ENCODE data around the gene AGR3.

AGR3 gene

GRCh38 chr7:16889305-16889704, 7.5 kb upstream of the AGR3 start:
- DNase-seq (ENCODE audit: extremely low spot score) = no peak
- TF ChIP-seq, protein P1, sequence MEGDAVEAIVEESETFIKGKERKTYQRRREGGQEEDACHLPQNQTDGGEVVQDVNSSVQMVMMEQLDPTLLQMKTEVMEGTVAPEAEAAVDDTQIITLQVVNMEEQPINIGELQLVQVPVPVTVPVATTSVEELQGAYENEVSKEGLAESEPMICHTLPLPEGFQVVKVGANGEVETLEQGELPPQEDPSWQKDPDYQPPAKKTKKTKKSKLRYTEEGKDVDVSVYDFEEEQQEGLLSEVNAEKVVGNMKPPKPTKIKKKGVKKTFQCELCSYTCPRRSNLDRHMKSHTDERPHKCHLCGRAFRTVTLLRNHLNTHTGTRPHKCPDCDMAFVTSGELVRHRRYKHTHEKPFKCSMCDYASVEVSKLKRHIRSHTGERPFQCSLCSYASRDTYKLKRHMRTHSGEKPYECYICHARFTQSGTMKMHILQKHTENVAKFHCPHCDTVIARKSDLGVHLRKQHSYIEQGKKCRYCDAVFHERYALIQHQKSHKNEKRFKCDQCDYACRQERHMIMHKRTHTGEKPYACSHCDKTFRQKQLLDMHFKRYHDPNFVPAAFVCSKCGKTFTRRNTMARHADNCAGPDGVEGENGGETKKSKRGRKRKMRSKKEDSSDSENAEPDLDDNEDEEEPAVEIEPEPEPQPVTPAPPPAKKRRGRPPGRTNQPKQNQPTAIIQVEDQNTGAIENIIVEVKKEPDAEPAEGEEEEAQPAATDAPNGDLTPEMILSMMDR (IDR thresholded peaks at IDR 0.05; ENCODE audit: control extremely low read depth, extremely low read depth, low read depth, missing control alignments) = no peak
- CTCF ChIA-PET = interaction anchor here (1.2 to 1.3 kb wide), 2 partner anchors 11 to 54 kb away, joined by 3 read pairs; no protein-coding TSS in a partner anchor
- POLR2A ChIA-PET = interaction anchor here (0.6 kb wide), 1 partner anchor 70 kb away, joined by 3 read pairs; no protein-coding TSS in a partner anchor

GRCh38 chr7:16883918-16884317, 2.1 kb upstream of the AGR3 start:
- TF ChIP-seq, protein P1 (IDR thresholded peaks at IDR 0.05; ENCODE audit: control extremely low read depth, extremely low read depth, low read depth, missing control alignments) = no peak
- CTCF ChIA-PET = interaction anchor here (1.1 kb wide), 1 partner anchor 30 kb away, joined by 3 read pairs; no protein-coding TSS in a partner anchor

DNA sequence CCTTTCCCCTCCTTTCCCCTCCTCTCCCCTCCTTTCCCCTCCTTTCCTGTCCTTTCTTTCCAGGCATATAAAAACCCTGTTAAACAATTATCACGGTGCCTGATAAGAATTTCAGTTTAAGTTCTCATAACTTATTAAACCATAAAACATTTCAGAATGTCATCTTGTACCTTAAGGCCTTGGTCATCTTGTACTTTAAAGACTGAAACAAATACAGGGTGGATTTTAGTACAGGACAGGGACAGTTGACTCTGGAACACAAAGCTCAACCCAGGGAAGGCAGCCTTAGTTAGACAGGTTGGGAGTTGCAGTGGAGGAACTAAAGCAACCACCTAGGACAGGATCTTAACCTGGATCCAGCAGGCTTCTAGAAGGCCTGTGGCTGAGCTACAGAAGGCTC, 1.2 kb downstream of the AGR3 start:
- TF ChIP-seq, protein P1 (IDR thresholded peaks at IDR 0.05; ENCODE audit: control extremely low read depth, extremely low read depth, low read depth, missing control alignments) = no peak
- ChIA-PET POLR2A (no interaction called here), CTCF (interaction anchor here (1.5 kb wide), 1 partner anchor 27 kb away, joined by 3 read pairs; no protein-coding TSS in a partner anchor)
- no peak for DNase-seq (ENCODE audit: extremely low spot score)

More at GRCh38 chr7:16883918-16884317, 2.1 kb upstream of the AGR3 start:
- no peak for DNase-seq (ENCODE audit: extremely low spot score)
- POLR2A ChIA-PET = no interaction called here

DNA sequence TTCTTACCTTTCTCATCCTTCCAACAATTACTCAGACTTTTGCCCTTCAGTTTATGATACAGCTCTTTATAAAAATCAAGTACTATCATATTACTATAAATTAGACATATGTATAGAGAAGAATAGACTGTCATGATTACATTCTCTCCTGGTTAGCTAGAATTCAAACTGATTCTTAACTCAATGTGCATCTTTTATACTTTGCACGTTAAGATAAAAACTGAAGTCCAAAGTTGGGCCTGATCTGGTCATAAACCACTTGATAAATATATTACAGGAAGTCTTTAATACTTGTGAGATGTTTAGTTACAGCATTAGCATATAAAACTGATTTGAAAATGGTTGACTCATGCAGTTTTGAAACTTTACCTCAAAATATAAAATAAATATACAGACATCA, 2.6 kb downstream of the AGR3 start:
- CTCF ChIA-PET = no interaction called here
- DNase-seq (ENCODE audit: extremely low spot score) = no peak
- POLR2A ChIA-PET = no interaction called here

GRCh38 chr7:16875861-16876260, 5.9 kb downstream of the AGR3 start:
- POLR2A ChIA-PET = no interaction called here
- DNase-seq (ENCODE audit: extremely low spot score) = no peak
- TF ChIP-seq, protein P1 (IDR thresholded peaks at IDR 0.05; ENCODE audit: control extremely low read depth, extremely low read depth, low read depth, missing control alignments) = no peak
- CTCF ChIA-PET = no interaction called here

More for the DNA sequence above, 2.6 kb downstream of the AGR3 start:
- TF ChIP-seq, protein P1 (IDR thresholded peaks at IDR 0.05; ENCODE audit: control extremely low read depth, extremely low read depth, low read depth, missing control alignments) = no peak

- ChIA-PET POLR2A (no interaction called here), CTCF (interaction anchor here (1.4 kb wide), 1 partner anchor 11 kb away, joined by 4 read pairs; no protein-coding TSS in a partner anchor)
- TF ChIP-seq, protein P1 (IDR thresholded peaks at IDR 0.05; ENCODE audit: control extremely low read depth, extremely low read depth, low read depth, missing control alignments) = no peak
- no peak for DNase-seq (ENCODE audit: extremely low spot score)
Observed at GRCh38 chr7:16874066-16874465, 7.7 kb downstream of the AGR3 start.
